SK-N-SH treated with all-trans-retinoic acid at 6 μM for 48 hours (cell line): ENCODE measurements around the gene GRIK4.
"Not testable (repeated sequence)": the region's sequence is repeated elsewhere in the genome, so short reads cannot be mapped to it uniquely, and the experiment has no call there.

Experiments
- ATAC-seq: fragments of 200-7000 bp; cut with Tn5 transposase; 3 replicates; pipeline ENCODE4 v1.9.1; 2020; ENCODE audit warnings: mild to moderate bottlenecking, moderate library complexity
- BACH2 ChIP-seq: fragments of 250-450 bp; sonication (Bioruptor Pico); IDR thresholded peaks from 2 replicates; pipeline ENCODE4 v1.9.0; 2021; ENCODE audit warnings: mild to moderate bottlenecking, borderline replicate concordance
- CREB5 ChIP-seq: fragments of 250-450 bp; sonication (Bioruptor Pico); IDR thresholded peaks from 2 replicates; pipeline ENCODE4 v1.5.1; 2020; ENCODE audit warnings: low read depth, mild to moderate bottlenecking, moderate library complexity
- CSRNP3 ChIP-seq: fragments of 250-450 bp; sonication (Bioruptor Pico); IDR thresholded peaks from 2 replicates; pipeline ENCODE4 v1.5.1; 2021; ENCODE audit warnings: mild to moderate bottlenecking, moderate library complexity
- ESRRG ChIP-seq: fragments of 250-450 bp; sonication (Bioruptor Pico); IDR thresholded peaks from 2 replicates; pipeline ENCODE4 v1.6.1; 2021; ENCODE audit warnings: mild to moderate bottlenecking
- GLIS3 ChIP-seq: fragments of 250-450 bp; sonication (Bioruptor Pico); IDR thresholded peaks from 2 replicates; pipeline ENCODE4 v1.5.0; 2020; ENCODE audit warnings: mild to moderate bottlenecking, moderate library complexity
- ISL1 ChIP-seq: fragments of 250-450 bp; sonication (Bioruptor Pico); IDR thresholded peaks from 2 replicates; pipeline ENCODE4 v2.1.2; 2022; ENCODE audit warnings: mild to moderate bottlenecking, moderate library complexity
- PATZ1 ChIP-seq: fragments of 250-450 bp; sonication (Bioruptor Pico); IDR thresholded peaks from 2 replicates; pipeline ENCODE4 v1.8.0; 2020; ENCODE audit warnings: mild to moderate bottlenecking, moderate library complexity, borderline replicate concordance
- POU6F1 ChIP-seq: fragments of 250-450 bp; sonication (Bioruptor Pico); IDR thresholded peaks from 2 replicates; pipeline ENCODE4 v1.8.0; 2021; ENCODE audit warnings: low read depth, mild to moderate bottlenecking, moderate library complexity, borderline replicate concordance
- PPARA ChIP-seq: fragments of 250-450 bp; sonication (Bioruptor Pico); IDR thresholded peaks from 2 replicates; pipeline ENCODE4 v1.5.0; 2020; ENCODE audit warnings: mild to moderate bottlenecking, borderline replicate concordance
- SNAI2 ChIP-seq: fragments of 250-450 bp; sonication (Bioruptor Pico); IDR thresholded peaks from 2 replicates; pipeline ENCODE4 v1.5.0; 2020; ENCODE audit warnings: mild to moderate bottlenecking, moderate library complexity
- TOX ChIP-seq: fragments of 250-450 bp; sonication (Bioruptor Pico); IDR thresholded peaks from 2 replicates; pipeline ENCODE4 v1.8.0; 2021; ENCODE audit warnings: mild to moderate bottlenecking, moderate library complexity, borderline replicate concordance
- ZC3H10 ChIP-seq: fragments of 250-450 bp; sonication (Bioruptor Pico); IDR thresholded peaks from 2 replicates; pipeline ENCODE4 v1.5.1; 2021; ENCODE audit warnings: mild to moderate bottlenecking, moderate library complexity
- ZFP30 ChIP-seq: fragments of 450-650 bp; formaldehyde crosslinking; IDR thresholded peaks from 2 replicates; pipeline ENCODE4 v1.5.0; 2022; ENCODE audit warnings: mild to moderate bottlenecking, moderate library complexity
- ZNF565 ChIP-seq: fragments of 450-650 bp; formaldehyde crosslinking; conservative IDR thresholded peaks from 2 replicates; pipeline ENCODE4 v1.5.0; 2020; ENCODE audit warnings: low read depth, mild to moderate bottlenecking, moderate library complexity
- ZNF70 ChIP-seq: fragments of 450-650 bp; formaldehyde crosslinking; IDR thresholded peaks from 2 replicates; pipeline ENCODE4 v1.5.0; 2020; ENCODE audit warnings: mild to moderate bottlenecking, moderate library complexity
- ZNF8 ChIP-seq: fragments of 450-650 bp; formaldehyde crosslinking; IDR thresholded peaks from 2 replicates; pipeline ENCODE4 v1.5.0; 2020; ENCODE audit warnings: mild to moderate bottlenecking, moderate library complexity
- TF ChIP-seq, protein P1 (sequence below): fragments of 250-450 bp; sonication (Bioruptor Pico); IDR thresholded peaks from 2 replicates; pipeline ENCODE4 v1.5.0; 2020; ENCODE audit warnings: mild to moderate bottlenecking, moderate library complexity

GRIK4 gene

DNA sequence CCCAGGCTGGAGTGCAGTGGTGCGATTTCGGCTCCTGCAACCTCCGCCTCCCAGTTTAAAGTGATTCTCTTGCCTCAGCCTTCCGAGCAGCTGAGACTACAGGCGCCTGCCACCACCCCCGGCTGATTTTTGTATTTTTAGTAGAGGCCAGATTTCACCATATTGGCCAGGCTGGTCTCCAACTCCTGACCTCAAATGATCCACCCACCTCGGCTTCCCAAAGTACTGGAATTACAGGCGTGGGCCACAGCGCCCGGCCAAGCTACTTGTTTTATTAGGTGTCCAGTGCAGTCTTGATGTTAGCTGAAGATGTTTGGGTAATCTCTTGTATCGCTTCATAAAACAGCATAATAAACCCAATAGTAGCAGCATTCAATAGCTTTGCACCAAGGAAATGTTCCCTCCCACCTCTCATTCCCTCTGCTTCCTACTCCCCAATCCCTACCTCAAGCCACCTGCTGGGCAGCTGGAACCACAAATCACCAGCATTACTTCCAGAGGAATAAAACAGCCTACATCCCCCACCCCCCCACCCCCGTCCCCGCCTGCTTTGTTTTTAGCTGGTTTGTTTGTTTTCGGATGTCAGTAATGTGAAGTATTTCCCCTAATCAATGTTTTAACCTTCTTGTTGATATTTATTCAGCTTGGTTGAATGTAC lies 11.0 kb upstream of the GRIK4 start:
- TF ChIP-seq ZC3H10 (no peak), TOX (CRISPR knock-in tag) (no peak), GLIS3 (CRISPR knock-in tag) (no peak)
- TF ChIP-seq, all 23 proteins: peak for 0
- peak; percentile 18; the same call in 1 of the 3 replicates for ATAC-seq

DNA sequence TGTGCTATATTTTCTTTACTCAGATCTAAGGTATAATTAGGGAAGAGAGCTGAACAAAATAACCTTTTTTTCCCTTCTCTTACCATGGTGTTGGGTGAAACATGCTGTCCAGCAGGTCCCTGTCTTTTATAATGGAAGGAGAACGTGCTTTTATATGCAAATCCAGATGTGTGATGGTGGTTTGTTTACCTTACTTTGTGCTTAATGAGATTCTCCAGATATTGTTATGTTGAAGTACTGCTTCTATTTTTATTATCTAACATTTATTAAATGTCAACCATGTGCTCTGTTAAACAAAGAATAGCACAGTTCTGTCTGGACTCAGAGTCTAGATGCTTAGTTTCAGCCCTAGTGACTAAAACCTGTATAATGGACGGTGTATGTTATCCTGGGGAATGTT lies 10.1 kb upstream of the GRIK4 start:
- ATAC-seq: no peak

DNA sequence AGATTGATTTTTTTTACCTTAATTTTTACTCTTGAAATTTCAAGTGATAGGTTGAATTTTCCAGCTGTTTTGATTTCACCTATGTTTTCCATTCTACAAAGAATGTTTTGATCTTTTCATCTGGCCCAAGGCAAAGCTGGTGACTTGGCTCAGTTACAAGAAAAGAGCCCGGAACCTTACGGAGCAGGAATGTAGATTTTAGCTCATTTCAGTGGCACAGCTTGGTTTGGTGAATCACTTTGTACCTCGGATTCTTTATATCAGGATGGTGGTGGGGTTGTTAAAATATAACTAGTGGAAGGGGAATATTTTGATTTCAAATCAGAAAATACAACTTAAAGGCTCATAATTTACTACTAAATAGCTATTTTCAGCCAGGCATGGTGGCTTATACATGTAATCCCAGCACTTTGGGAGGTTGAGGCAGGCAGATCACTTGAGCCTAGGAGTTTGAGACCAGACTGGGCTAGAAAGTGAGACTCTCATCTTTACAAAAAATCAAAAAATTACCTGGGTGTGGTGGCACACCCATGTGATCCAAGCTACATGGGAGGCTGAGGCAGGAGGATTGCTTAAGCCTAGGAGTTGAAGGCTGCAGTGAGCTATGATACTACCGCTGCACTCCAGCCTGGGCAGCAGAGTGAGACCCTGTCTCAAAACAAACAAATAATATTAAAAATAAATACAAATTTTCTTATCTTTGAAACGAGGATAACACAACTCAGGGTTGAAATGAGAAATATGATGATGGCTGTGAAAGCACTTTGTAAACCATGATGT lies 9.4 kb upstream of the GRIK4 start:
- TF ChIP-seq GLIS3 (CRISPR knock-in tag) (no peak), ZNF8 (no peak), ZNF565 (CRISPR knock-in tag) (no peak), PPARA (no peak), ISL1 (CRISPR knock-in tag) (no peak), PATZ1 (CRISPR knock-in tag) (no peak), ZFP30 (no peak), CSRNP3 (CRISPR knock-in tag) (no peak), ESRRG (CRISPR knock-in tag) (no peak), ZNF70 (CRISPR knock-in tag) (no peak), SNAI2 (CRISPR knock-in tag) (no peak)
- TF ChIP-seq, protein P1, sequence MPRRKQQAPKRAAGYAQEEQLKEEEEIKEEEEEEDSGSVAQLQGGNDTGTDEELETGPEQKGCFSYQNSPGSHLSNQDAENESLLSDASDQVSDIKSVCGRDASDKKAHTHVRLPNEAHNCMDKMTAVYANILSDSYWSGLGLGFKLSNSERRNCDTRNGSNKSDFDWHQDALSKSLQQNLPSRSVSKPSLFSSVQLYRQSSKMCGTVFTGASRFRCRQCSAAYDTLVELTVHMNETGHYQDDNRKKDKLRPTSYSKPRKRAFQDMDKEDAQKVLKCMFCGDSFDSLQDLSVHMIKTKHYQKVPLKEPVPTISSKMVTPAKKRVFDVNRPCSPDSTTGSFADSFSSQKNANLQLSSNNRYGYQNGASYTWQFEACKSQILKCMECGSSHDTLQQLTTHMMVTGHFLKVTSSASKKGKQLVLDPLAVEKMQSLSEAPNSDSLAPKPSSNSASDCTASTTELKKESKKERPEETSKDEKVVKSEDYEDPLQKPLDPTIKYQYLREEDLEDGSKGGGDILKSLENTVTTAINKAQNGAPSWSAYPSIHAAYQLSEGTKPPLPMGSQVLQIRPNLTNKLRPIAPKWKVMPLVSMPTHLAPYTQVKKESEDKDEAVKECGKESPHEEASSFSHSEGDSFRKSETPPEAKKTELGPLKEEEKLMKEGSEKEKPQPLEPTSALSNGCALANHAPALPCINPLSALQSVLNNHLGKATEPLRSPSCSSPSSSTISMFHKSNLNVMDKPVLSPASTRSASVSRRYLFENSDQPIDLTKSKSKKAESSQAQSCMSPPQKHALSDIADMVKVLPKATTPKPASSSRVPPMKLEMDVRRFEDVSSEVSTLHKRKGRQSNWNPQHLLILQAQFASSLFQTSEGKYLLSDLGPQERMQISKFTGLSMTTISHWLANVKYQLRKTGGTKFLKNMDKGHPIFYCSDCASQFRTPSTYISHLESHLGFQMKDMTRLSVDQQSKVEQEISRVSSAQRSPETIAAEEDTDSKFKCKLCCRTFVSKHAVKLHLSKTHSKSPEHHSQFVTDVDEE (CRISPR knock-in tag): no peak
- no peak for ATAC-seq

More for the DNA sequence above, 10.1 kb upstream of the GRIK4 start:
- TF ChIP-seq ZNF565 (CRISPR knock-in tag): no peak
- no peak for TF ChIP-seq TOX (CRISPR knock-in tag)
- no peak for TF ChIP-seq CREB5 (CRISPR knock-in tag)
- no peak for TF ChIP-seq BACH2 (CRISPR knock-in tag)
- TF ChIP-seq POU6F1 (CRISPR knock-in tag): no peak
- no peak for TF ChIP-seq ZFP30

GRCh38 chr11:120503529-120503928 lies 8.0 kb upstream of the GRIK4 start:
- ATAC-seq: not testable (repeated sequence)
